ENCODE measurements around the gene DSTN. TPM values are rescaled to one million over a fixed set of nuclear protein-coding genes. Genes with fewer than 3 reads are reported as not detected.

DSTN gene
- total and polyA plus RNA-seq, 2 of the 4 experiments (the other 2 are of a cell fraction) = 221 to 269 TPM

DNA sequence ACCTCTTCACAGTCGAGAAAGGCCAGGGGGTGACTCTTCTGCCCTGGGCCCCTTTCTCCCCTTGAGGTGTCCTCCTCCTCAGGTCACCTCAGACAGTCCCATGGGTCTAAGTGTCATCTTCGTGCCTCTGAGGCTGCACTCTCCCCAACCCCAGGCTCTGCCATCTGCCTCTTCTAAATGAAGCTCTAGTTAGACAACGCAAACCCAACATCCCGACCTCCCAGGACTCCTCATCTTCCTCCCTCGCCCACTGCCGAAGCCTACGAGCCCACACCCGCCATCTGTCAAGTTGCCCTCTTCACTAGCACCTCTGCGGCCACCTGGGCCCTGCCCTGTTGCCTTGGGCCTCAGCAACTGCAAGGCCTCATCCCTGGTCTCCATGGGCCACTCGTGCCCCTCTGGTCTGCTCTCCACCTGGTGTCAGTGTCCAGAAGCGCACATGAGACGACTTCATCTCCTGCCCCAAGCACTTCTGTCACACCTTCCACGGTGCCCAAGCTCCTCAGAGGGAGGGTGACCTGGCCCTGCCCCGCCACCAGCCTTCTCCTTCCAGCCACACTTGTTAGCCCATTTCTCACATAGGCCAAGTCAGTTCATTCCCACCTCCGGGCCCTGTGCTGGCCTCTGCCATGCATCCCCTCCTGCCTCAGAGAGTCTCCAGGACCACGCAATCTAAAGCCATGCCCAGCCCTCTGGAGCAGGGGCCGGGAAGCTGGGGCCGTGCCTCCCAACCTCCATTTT lies 58.4 kb downstream of the DSTN start:
- no TSS peak for BruUV-seq (replicated peaks)
- TF ChIP-seq NFE2L2 (IDR thresholded peaks at IDR 0.05; ENCODE audit: low read depth, low read length) (no peak), RCOR1 (IDR thresholded peaks at IDR 0.05; ENCODE audit: insufficient replicate concordance, low read length) (no peak), BHLHE40 (IDR thresholded peaks at IDR 0.05; ENCODE audit: low read depth, low read length) (no peak), CHD1 (IDR thresholded peaks at IDR 0.05; ENCODE audit: low read depth, low read length) (no peak), POLR2A (IDR thresholded peaks at IDR 0.05; ENCODE audit: low read depth, low read length) (no peak), RFX5 (IDR thresholded peaks at IDR 0.05; ENCODE audit: low read depth, low read length) (no peak), MXI1 (IDR thresholded peaks at IDR 0.05; ENCODE audit: borderline replicate concordance, low read depth, low read length) (no peak), CEBPB (IDR thresholded peaks at IDR 0.05; ENCODE audit: low read depth, low read length) (no peak), MAZ (IDR thresholded peaks at IDR 0.05; ENCODE audit: borderline replicate concordance, low read depth, low read length) (no peak), MAFK (IDR thresholded peaks at IDR 0.05; ENCODE audit: low read depth, low read length) (no peak), FOS (IDR thresholded peaks at IDR 0.05; ENCODE audit: low read depth, low read length) (no peak), CTCF (conservative IDR thresholded peaks at IDR 0.05; ENCODE audit: low read depth, low read length) (no peak), SMC3 (IDR thresholded peaks at IDR 0.05; ENCODE audit: low read depth, low read length) (no peak)
- TF ChIP-seq, protein P1, sequence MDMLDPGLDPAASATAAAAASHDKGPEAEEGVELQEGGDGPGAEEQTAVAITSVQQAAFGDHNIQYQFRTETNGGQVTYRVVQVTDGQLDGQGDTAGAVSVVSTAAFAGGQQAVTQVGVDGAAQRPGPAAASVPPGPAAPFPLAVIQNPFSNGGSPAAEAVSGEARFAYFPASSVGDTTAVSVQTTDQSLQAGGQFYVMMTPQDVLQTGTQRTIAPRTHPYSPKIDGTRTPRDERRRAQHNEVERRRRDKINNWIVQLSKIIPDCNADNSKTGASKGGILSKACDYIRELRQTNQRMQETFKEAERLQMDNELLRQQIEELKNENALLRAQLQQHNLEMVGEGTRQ (IDR thresholded peaks at IDR 0.05; ENCODE audit: low read depth, low read length) = no peak
- TF ChIP-seq, protein P2, sequence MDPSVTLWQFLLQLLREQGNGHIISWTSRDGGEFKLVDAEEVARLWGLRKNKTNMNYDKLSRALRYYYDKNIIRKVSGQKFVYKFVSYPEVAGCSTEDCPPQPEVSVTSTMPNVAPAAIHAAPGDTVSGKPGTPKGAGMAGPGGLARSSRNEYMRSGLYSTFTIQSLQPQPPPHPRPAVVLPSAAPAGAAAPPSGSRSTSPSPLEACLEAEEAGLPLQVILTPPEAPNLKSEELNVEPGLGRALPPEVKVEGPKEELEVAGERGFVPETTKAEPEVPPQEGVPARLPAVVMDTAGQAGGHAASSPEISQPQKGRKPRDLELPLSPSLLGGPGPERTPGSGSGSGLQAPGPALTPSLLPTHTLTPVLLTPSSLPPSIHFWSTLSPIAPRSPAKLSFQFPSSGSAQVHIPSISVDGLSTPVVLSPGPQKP (IDR thresholded peaks at IDR 0.05; ENCODE audit: borderline replicate concordance, low read depth, low read length) = no peak
- Histone ChIP-seq H4K5ac (ENCODE audit: low read depth, low read length) (no peak overlapping the region), H2BK15ac (ENCODE audit: low read depth, low read length) (no peak overlapping the region), H3K9ac (ENCODE audit: low read depth, low read length) (no peak overlapping the region), H3K4me1 (ENCODE audit: control insufficient read depth, insufficient read depth, low read length) (no peaks in the 10 kb centered on the region), H3K27me3 (ENCODE audit: control insufficient read depth, insufficient read depth, low read length) (no peaks in the 10 kb centered on the region), H3K23ac (ENCODE audit: low read depth, low read length) (no peak overlapping the region), H2AK5ac (ENCODE audit: low read depth, low read length) (no peak overlapping the region), H3K18ac (ENCODE audit: low read depth, low read length) (no peak overlapping the region), H3K79me1 (ENCODE audit: low read depth in 1 of 2, low read length in 2 of 2) (peaks cover 37 to 93% of the 10 kb centered on the region in 2 experiments), H4K20me1 (ENCODE audit: insufficient read depth, low read length) (peaks cover 88% of the 10 kb centered on the region), H3K9me1 (ENCODE audit: insufficient read depth, low read length) (no peaks in the 10 kb centered on the region), H3K36me3 (ENCODE audit: control insufficient read depth, insufficient read depth, low read length) (peaks cover 97% of the 10 kb centered on the region), H4K91ac (ENCODE audit: insufficient read depth, low read depth, low read length) (no peak overlapping the region), H3K4ac (ENCODE audit: low read depth, low read length) (no peak overlapping the region), H3K27ac (ENCODE audit: insufficient read depth, low read length) (no peak overlapping the region), H3K4me3 (ENCODE audit: insufficient read depth, low read depth, low read length) (no peak overlapping the region), H2BK120ac (ENCODE audit: low read depth, low read length) (no peak overlapping the region), H4K8ac (ENCODE audit: low read depth in 2 of 2, low read length in 2 of 2) (no peak overlapping the region), H2BK5ac (ENCODE audit: low read depth, low read length, poor library complexity, severe bottlenecking) (no peak overlapping the region), H3K14ac (replicated peaks; ENCODE audit: low read depth, low read length) (no peak overlapping the region), H2AFZ (replicated peaks; ENCODE audit: low read length, poor library complexity) (no peak overlapping the region), H3K4me2 (ENCODE audit: low read depth, low read length) (no peak overlapping the region), H3K56ac (ENCODE audit: extremely low read depth, insufficient read depth, low read length) (no peak overlapping the region), H3K9me3 (ENCODE audit: control insufficient read depth, insufficient read depth, low read length) (no peaks in the 10 kb centered on the region), H2BK20ac (ENCODE audit: low read depth, low read length) (no peak overlapping the region), H2AK9ac (replicated peaks; ENCODE audit: low read depth, low read length, poor library complexity) (no peak overlapping the region)
- dilution Hi-C loops (cut with HindIII; ENCODE audit: low sequenced_read_pairs, unreplicated experiment) = no loop called here
- in situ Hi-C loops (cut with MboI; ENCODE audit: low sequenced_read_pairs) = loop anchor here (25.0 kb wide), 1 partner anchor 509 kb away; the partner anchor contains the start of genes KAT14 and PET117
- intact Hi-C loops (cut with micrococcal nuclease) = no loop called here
- ChIA-PET CTCF (interaction anchor here (0.6 kb wide), 1 partner anchor 62 kb away, joined by 4 read pairs; no protein-coding TSS in a partner anchor), POLR2A (ENCODE audit: unreplicated experiment) (no interaction called here)
- ATAC-seq (ENCODE audit: low read depth) (no peak), DNase-seq (no peak)
- 90% methylated on average over 14 of the region's 18 CpGs; no CpG with 5 or more reads in 1 of the 2 experiments for WGBS, 2 experiments (ENCODE audit: extremely low coverage in 2 of 2, insufficient read length in 1 of 2)
